Stimulated activated naive CD8-positive, alpha-beta T cell treated with anti-CD3 and anti-CD28 coated beads, Interleukin-15, amount 100 ng/mL, for 72 hours (primary cell): ENCODE results near the gene MCM10.

ENCODE experiments used
- ATAC-seq: fragments of 150-1000 bp; cut with Tn5 transposase; 2 replicates; pipeline ENCODE4 v1.10.0; 2021; ENCODE audit warnings: mild to moderate bottlenecking, moderate library complexity
- DNase-seq, 2 donors: peaks; one replicate each; pipeline ENCODE4 v3.0.0; 2021 to 2022
- H3K27ac Mint-ChIP-seq, 2 donors: one replicate each; pipeline ENCODE4 v1.8.0; 2022; ENCODE audit warnings: mild to moderate bottlenecking in 2 of 2, mixed read lengths in 2 of 2, moderate library complexity in 2 of 2
- H3K27me3 Mint-ChIP-seq: one replicate; pipeline ENCODE4 v1.8.0; 2022; ENCODE audit warnings: mixed read lengths
- H3K4me1 Mint-ChIP-seq: one replicate; pipeline ENCODE4 v1.8.0; 2022; ENCODE audit warnings: mild to moderate bottlenecking, mixed read lengths
- H3K4me3 Mint-ChIP-seq, 2 donors: one replicate each; pipeline ENCODE4 v1.8.0; 2022; ENCODE audit warnings: mild to moderate bottlenecking in 2 of 2, mixed read lengths in 2 of 2, moderate library complexity in 1 of 2
- H3K9me3 Mint-ChIP-seq, 2 donors: one replicate each; pipeline ENCODE4 v1.8.0; 2022; ENCODE audit warnings: mixed read lengths in 2 of 2

MCM10 gene

GRCh38 chr10:13256627-13257026 is 95.3 kb downstream of the MCM10 start:
- H3K9me3 Mint-ChIP-seq, result peaks cover 0 to 4% of the 10 kb centered on the region in 2 donors
- no peaks in the 10 kb centered on the region for H3K4me1 Mint-ChIP-seq
- no peak overlapping the region for H3K27ac Mint-ChIP-seq
- H3K27me3 Mint-ChIP-seq, result no peaks in the 10 kb centered on the region
- H3K4me3 Mint-ChIP-seq, result no peak overlapping the region
- ATAC-seq (no peak), DNase-seq (no peak)

GRCh38 chr10:13257621-13258140 is 96.3 kb downstream of the MCM10 start:
- H3K4me1 Mint-ChIP-seq, result no peaks in the 10 kb centered on the region
- H3K27me3 Mint-ChIP-seq, result no peaks in the 10 kb centered on the region
- peaks cover 0 to 4% of the 10 kb centered on the region in 2 donors for H3K9me3 Mint-ChIP-seq
- no peak for ATAC-seq
- no peak overlapping the region for H3K4me3 Mint-ChIP-seq
- no peak for DNase-seq
- no peak overlapping the region for H3K27ac Mint-ChIP-seq
